ENCODE results near the gene VPS54. TPM values are rescaled to one million over a fixed set of nuclear protein-coding genes. Genes with fewer than 3 reads are reported as not detected.

Gene VPS54
- total RNA-seq, 1 experiment from 2014 or later = 21.2 TPM

DNA sequence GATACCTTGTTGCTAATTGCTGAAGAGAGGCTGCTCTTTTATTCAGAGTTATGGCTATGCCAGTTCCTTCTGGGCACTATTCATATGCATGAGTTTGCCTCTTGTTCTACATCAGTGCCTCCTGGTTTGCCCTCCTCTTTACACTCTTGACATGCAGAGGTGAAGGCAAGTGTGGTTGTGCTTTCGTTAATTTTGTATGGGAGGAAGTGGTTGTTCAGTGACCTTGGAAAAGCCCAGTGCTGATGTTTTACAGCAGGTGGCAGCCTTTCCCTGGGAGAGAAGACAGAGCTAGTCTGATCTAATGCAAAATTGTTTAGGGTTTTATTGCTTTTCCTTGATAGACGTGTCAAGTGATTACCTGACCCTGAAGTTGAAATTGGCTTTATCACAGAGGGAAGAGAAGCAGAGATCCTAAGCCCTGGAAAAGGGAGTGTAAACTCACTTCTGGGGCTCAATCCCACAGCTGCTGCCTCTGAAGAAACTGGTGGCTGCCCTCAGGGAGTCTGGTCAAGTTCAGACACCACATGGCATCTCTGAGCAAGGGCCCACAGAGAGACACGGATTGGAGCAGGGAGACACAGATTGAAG, 30.5 kb upstream of the VPS54 start:
- no TSS peak for BruUV-seq (replicated peaks)

DNA sequence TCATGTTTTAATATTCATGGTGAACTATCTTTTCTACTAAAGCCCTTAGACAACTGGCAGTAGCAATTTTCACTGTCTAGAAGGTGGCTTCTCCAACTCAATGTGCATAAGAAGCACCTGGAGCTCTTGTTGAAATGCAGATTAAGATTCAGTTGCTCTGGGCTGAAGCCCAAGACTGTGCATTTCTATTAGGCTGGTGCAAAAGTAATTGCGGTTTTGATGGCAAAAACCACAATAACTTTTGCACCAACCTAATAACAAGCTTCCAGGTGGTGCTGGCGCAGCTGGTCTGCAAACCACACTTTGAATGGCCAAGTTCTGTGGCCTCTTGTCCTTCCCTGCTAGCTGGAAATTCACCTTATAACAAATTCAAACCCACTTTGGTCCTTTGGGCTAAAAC, 26.7 kb upstream of the VPS54 start:
- no peaks in the 10 kb centered on the region for H3K36me3 ChIP-seq (ENCODE audit: control insufficient read depth, insufficient read depth, low read length)
- ATAC-seq = no peak
- CTCF ChIA-PET = no interaction called here

More for the DNA sequence above, 30.5 kb upstream of the VPS54 start:
- Histone ChIP-seq H3K27ac (ENCODE audit: low read length) (no peak overlapping the region), H3K27me3 (ENCODE audit: control insufficient read depth, insufficient read depth, low read length) (peaks cover 9% of the 10 kb centered on the region), H3K4me1 (ENCODE audit: control insufficient read depth, insufficient read depth, low read length) (no peaks in the 10 kb centered on the region), H3K36me3 (ENCODE audit: control insufficient read depth, insufficient read depth, low read length) (no peaks in the 10 kb centered on the region; the same call in 1 of the 2 replicates), H3K9me3 (ENCODE audit: control insufficient read depth, insufficient read depth, low read depth, low read length) (no peaks in the 10 kb centered on the region), H3K4me3 (ENCODE audit: low read depth in 2 of 2, low read length in 2 of 2) (no peak overlapping the region)
- POLR2A ChIA-PET = no interaction called here
- ATAC-seq (peak; percentile 94), DNase-seq (ENCODE audit: low read depth, low spot score) (peak; percentile 54)
- TF ChIP-seq, protein P1, sequence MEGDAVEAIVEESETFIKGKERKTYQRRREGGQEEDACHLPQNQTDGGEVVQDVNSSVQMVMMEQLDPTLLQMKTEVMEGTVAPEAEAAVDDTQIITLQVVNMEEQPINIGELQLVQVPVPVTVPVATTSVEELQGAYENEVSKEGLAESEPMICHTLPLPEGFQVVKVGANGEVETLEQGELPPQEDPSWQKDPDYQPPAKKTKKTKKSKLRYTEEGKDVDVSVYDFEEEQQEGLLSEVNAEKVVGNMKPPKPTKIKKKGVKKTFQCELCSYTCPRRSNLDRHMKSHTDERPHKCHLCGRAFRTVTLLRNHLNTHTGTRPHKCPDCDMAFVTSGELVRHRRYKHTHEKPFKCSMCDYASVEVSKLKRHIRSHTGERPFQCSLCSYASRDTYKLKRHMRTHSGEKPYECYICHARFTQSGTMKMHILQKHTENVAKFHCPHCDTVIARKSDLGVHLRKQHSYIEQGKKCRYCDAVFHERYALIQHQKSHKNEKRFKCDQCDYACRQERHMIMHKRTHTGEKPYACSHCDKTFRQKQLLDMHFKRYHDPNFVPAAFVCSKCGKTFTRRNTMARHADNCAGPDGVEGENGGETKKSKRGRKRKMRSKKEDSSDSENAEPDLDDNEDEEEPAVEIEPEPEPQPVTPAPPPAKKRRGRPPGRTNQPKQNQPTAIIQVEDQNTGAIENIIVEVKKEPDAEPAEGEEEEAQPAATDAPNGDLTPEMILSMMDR (IDR thresholded peaks at IDR 0.05) = peak; percentile 84
- TF ChIP-seq POLR2AphosphoS5 (IDR thresholded peaks at IDR 0.05; ENCODE audit: low read depth, low read length) = no peak
- CTCF ChIA-PET = interaction anchor here (0.7 to 2.5 kb wide), 3 partner anchors 262 to 281 kb away, joined by 5 to 29 read pairs (median 6); no protein-coding TSS in a partner anchor
- intact Hi-C loops (cut with micrococcal nuclease; ENCODE audit: unreplicated experiment) = loop anchor here (1.0 to 5.0 kb wide), 2 partner anchors 276 to 438 kb away; no protein-coding TSS in a partner anchor
- in situ Hi-C loops (cut with HindIII; ENCODE audit: low pct_unique_long_range_greater_than_20kb, low sequenced_read_pairs) = no loop called here

More for the DNA sequence above, 26.7 kb upstream of the VPS54 start:
- intact Hi-C loops (cut with micrococcal nuclease; ENCODE audit: unreplicated experiment) (loop anchor here (5.0 kb wide), 1 partner anchor 441 kb away; no protein-coding TSS in a partner anchor), in situ Hi-C loops (cut with HindIII; ENCODE audit: low pct_unique_long_range_greater_than_20kb, low sequenced_read_pairs) (no loop called here)
- no peaks in the 10 kb centered on the region for H3K27me3 ChIP-seq (ENCODE audit: control insufficient read depth, insufficient read depth, low read length)
- no peak overlapping the region for H3K4me3 ChIP-seq (ENCODE audit: low read depth in 2 of 2, low read length in 2 of 2)
- POLR2A ChIA-PET = no interaction called here
- TF ChIP-seq TCF7L2 (IDR thresholded peaks at IDR 0.05; ENCODE audit: low read depth, low read length) (no peak), SIN3A (IDR thresholded peaks at IDR 0.05; ENCODE audit: borderline replicate concordance, insufficient read depth, low read depth, low read length) (no peak), POLR2AphosphoS5 (IDR thresholded peaks at IDR 0.05; ENCODE audit: low read depth, low read length) (no peak)
- TF ChIP-seq, protein P2, sequence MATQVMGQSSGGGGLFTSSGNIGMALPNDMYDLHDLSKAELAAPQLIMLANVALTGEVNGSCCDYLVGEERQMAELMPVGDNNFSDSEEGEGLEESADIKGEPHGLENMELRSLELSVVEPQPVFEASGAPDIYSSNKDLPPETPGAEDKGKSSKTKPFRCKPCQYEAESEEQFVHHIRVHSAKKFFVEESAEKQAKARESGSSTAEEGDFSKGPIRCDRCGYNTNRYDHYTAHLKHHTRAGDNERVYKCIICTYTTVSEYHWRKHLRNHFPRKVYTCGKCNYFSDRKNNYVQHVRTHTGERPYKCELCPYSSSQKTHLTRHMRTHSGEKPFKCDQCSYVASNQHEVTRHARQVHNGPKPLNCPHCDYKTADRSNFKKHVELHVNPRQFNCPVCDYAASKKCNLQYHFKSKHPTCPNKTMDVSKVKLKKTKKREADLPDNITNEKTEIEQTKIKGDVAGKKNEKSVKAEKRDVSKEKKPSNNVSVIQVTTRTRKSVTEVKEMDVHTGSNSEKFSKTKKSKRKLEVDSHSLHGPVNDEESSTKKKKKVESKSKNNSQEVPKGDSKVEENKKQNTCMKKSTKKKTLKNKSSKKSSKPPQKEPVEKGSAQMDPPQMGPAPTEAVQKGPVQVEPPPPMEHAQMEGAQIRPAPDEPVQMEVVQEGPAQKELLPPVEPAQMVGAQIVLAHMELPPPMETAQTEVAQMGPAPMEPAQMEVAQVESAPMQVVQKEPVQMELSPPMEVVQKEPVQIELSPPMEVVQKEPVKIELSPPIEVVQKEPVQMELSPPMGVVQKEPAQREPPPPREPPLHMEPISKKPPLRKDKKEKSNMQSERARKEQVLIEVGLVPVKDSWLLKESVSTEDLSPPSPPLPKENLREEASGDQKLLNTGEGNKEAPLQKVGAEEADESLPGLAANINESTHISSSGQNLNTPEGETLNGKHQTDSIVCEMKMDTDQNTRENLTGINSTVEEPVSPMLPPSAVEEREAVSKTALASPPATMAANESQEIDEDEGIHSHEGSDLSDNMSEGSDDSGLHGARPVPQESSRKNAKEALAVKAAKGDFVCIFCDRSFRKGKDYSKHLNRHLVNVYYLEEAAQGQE (IDR thresholded peaks at IDR 0.05; ENCODE audit: insufficient read depth in 1 of 2, low read depth in 2 of 2, low read length in 1 of 2) = no peak
- TF ChIP-seq, protein P1 (IDR thresholded peaks at IDR 0.05) = no peak
- no peak overlapping the region for H3K27ac ChIP-seq (ENCODE audit: low read length)
- DNase-seq (ENCODE audit: low read depth, low spot score) = no peak
- BruUV-seq (replicated peaks) = no TSS peak
- H3K4me1 ChIP-seq (ENCODE audit: control insufficient read depth, insufficient read depth, low read length) = no peaks in the 10 kb centered on the region
- no peaks in the 10 kb centered on the region for H3K9me3 ChIP-seq (ENCODE audit: control insufficient read depth, insufficient read depth, low read depth, low read length)
